Natural killer cell (primary cell): Measurements from ENCODE around the gene TENT5C. TPM values are rescaled to one million over a fixed set of nuclear protein-coding genes. Genes with fewer than 3 reads are reported as not detected.
A peak's percentile ranks its signal among the peaks of the same experiment; 100 is the strongest.

Experiments
- ATAC-seq, 3 donors: fragments of 150-1000 bp in 2 of 3; fragments of 200-7000 bp in 1 of 3; cut with Tn5 transposase; 1 replicate in 1 of 3; 2 replicates in 2 of 3; pipeline ENCODE4 v1.10.0; 2021; ENCODE audit warnings: mild to moderate bottlenecking in 2 of 3, moderate library complexity in 2 of 3
- DNase-seq, 2 donors: peaks; one replicate each; pipeline versions ENCODE4 v3.0.0 to v3.0.0-alpha.2; 2013 to 2021; ENCODE audit warnings: mixed read lengths in 1 of 2
- H3K27ac ChIP-seq: one replicate; pipeline ENCODE4 v1.5.1; 2013; ENCODE audit warnings: mild to moderate bottlenecking, low read length
- H3K27me3 ChIP-seq: one replicate; pipeline ENCODE4 v1.6.1; 2013; ENCODE audit warnings: low read length; ENCODE audit not compliant: control insufficient read depth, insufficient read depth
- H3K36me3 ChIP-seq: one replicate; pipeline ENCODE4 v1.6.1; 2013; ENCODE audit warnings: low read length; ENCODE audit not compliant: control insufficient read depth, insufficient read depth
- H3K4me1 ChIP-seq: one replicate; pipeline ENCODE4 v1.6.1; 2013; ENCODE audit warnings: low read length; ENCODE audit not compliant: control insufficient read depth, insufficient read depth
- H3K4me3 ChIP-seq: one replicate; pipeline ENCODE4 v1.5.1; 2013; ENCODE audit warnings: low read length
- H3K9me3 ChIP-seq: one replicate; pipeline ENCODE4 v1.6.1; 2013; ENCODE audit warnings: low read length; ENCODE audit not compliant: control insufficient read depth, insufficient read depth
- H3K27ac Mint-ChIP-seq, 2 donors: one replicate each; pipeline ENCODE4 v1.8.0; 2022; ENCODE audit warnings: mild to moderate bottlenecking in 2 of 2, mixed read lengths in 2 of 2, moderate library complexity in 1 of 2
- H3K27me3 Mint-ChIP-seq, 2 donors: one replicate each; pipeline ENCODE4 v1.8.0; 2022; ENCODE audit warnings: low read depth in 2 of 2, mixed read lengths in 2 of 2
- H3K36me3 Mint-ChIP-seq: one replicate; pipeline ENCODE4 v1.8.0; 2022; ENCODE audit warnings: mixed read lengths
- H3K4me1 Mint-ChIP-seq, 2 donors: one replicate each; pipeline ENCODE4 v1.8.0; 2022; ENCODE audit warnings: mixed read lengths in 2 of 2
- H3K4me3 Mint-ChIP-seq: one replicate; pipeline ENCODE4 v1.8.0; 2022; ENCODE audit warnings: mild to moderate bottlenecking, moderate library complexity, mixed read lengths
- H3K9me3 Mint-ChIP-seq, 2 donors: one replicate each; pipeline ENCODE4 v1.8.0; 2022; ENCODE audit warnings: mixed read lengths in 2 of 2
- CTCF ChIP-seq: fragments of 200-600 bp; IDR thresholded peaks from one replicate; pipeline ENCODE4 v1.8.0; 2022; ENCODE audit warnings: antibody characterized with exemption
- WGBS: methylation state at CpG from one replicate; pipeline ENCODE4 v1.1.7; 2013; ENCODE audit warnings: missing lambda C conversion rate; ENCODE audit not compliant: insufficient coverage; 5-methylcytosine and 5-hydroxymethylcytosine counted together
- intact Hi-C: fragments of 100-400 bp; cut with micrococcal nuclease; formaldehyde crosslinking; loops from one replicate; pipeline ENCODE4 v1.14.2; 2022
- total RNA-seq, 4 donors: library from RNA; stranded (reverse); fragments of 120-200 nt in 1 of 4; gene quantifications; one replicate each; pipeline versions ENCODE4 v1.2.3 to v1.2.4, GENCODE V29; 2013 to 2022

TENT5C gene
- total RNA-seq, 3 donors from 2014 or later (not counting 1 experiment from before 2014, with no cell fraction given), result 80.6 to 109 (median 90.9) TPM

- H3K27me3 Mint-ChIP-seq, result no peaks in the 10 kb centered on the region
- DNase-seq (no peak), ATAC-seq (peak; percentile 36 to 53 (median 52))
- Histone ChIP-seq H3K9me3 (no peaks in the 10 kb centered on the region), H3K27me3 (no peaks in the 10 kb centered on the region), H3K36me3 (peaks cover 21% of the 10 kb centered on the region), H3K4me1 (peaks cover 16% of the 10 kb centered on the region), H3K27ac (no peak overlapping the region), H3K4me3 (no peak overlapping the region)
- peaks cover 26% of the 10 kb centered on the region for H3K36me3 Mint-ChIP-seq
- H3K9me3 Mint-ChIP-seq, result no peaks in the 10 kb centered on the region
- TF ChIP-seq CTCF, result no peak
- 90% methylated on average over 14 of the region's 14 CpGs for WGBS
- H3K4me3 Mint-ChIP-seq, result peak overlapping the region; percentile 40
- intact Hi-C loops, result no loop called here
- H3K4me1 Mint-ChIP-seq, result peaks cover 45 to 47% of the 10 kb centered on the region in 2 donors
- peak overlapping the region; percentile 5 to 29 for H3K27ac Mint-ChIP-seq
These were observed 16.9 kb downstream of the TENT5C start for GRCh38 chr1:117622726-117623125.

GRCh38 chr1:117623141-117623540 lies 17.3 kb downstream of the TENT5C start:
- Mint-ChIP-seq H3K9me3 (no peaks in the 10 kb centered on the region), H3K4me1 (peaks cover 43 to 46% of the 10 kb centered on the region in 2 donors), H3K4me3 (no peak overlapping the region), H3K27me3 (no peaks in the 10 kb centered on the region), H3K27ac (peak overlapping the region in 1 of 2 donors; percentile 34), H3K36me3 (peaks cover 26% of the 10 kb centered on the region)
- H3K4me3 ChIP-seq, result no peak overlapping the region
- WGBS, result 80% methylated on average over 9 of the region's 9 CpGs
- H3K27me3 ChIP-seq, result no peaks in the 10 kb centered on the region
- no peak overlapping the region for H3K27ac ChIP-seq
- no peak for ATAC-seq
- intact Hi-C loops, result no loop called here
- H3K9me3 ChIP-seq, result no peaks in the 10 kb centered on the region
- H3K36me3 ChIP-seq, result peaks cover 21% of the 10 kb centered on the region
- peaks cover 16% of the 10 kb centered on the region for H3K4me1 ChIP-seq
- no peak for DNase-seq
- no peak for TF ChIP-seq CTCF

GRCh38 chr1:117623698-117624097 lies 17.9 kb downstream of the TENT5C start:
- no peak overlapping the region for H3K4me3 ChIP-seq
- H3K36me3 ChIP-seq, result peaks cover 21% of the 10 kb centered on the region
- Mint-ChIP-seq H3K4me1 (peaks cover 40 to 45% of the 10 kb centered on the region in 2 donors), H3K27me3 (no peaks in the 10 kb centered on the region), H3K36me3 (peaks cover 26% of the 10 kb centered on the region), H3K27ac (peak overlapping the region in 1 of 2 donors; percentile 34), H3K9me3 (no peaks in the 10 kb centered on the region), H3K4me3 (peak overlapping the region; percentile 45)
- H3K9me3 ChIP-seq, result no peaks in the 10 kb centered on the region
- 98% methylated on average over 13 of the region's 13 CpGs for WGBS
- no peak for TF ChIP-seq CTCF
- no peak for DNase-seq
- no peaks in the 10 kb centered on the region for H3K27me3 ChIP-seq
- H3K27ac ChIP-seq, result no peak overlapping the region
- H3K4me1 ChIP-seq, result peaks cover 19% of the 10 kb centered on the region
- intact Hi-C loops, result no loop called here
- ATAC-seq, result peak in 1 of 3 donors; percentile 5

GRCh38 chr1:117627546-117628130 lies 21.8 kb downstream of the TENT5C start:
- H3K4me1 ChIP-seq, result peaks cover 18% of the 10 kb centered on the region
- Mint-ChIP-seq H3K4me3 (no peak overlapping the region), H3K27me3 (peaks cover 0 to 5% of the 10 kb centered on the region in 2 donors), H3K27ac (no peak overlapping the region), H3K36me3 (peaks cover 26% of the 10 kb centered on the region), H3K4me1 (peaks cover 32 to 39% of the 10 kb centered on the region in 2 donors), H3K9me3 (no peaks in the 10 kb centered on the region)
- WGBS, result 71% methylated on average over 4 of the region's 6 CpGs
- intact Hi-C loops, result no loop called here
- peaks cover 21% of the 10 kb centered on the region for H3K36me3 ChIP-seq
- peak in 1 of 2 donors; percentile 1 for DNase-seq
- H3K27me3 ChIP-seq, result no peaks in the 10 kb centered on the region
- H3K27ac ChIP-seq, result no peak overlapping the region
- TF ChIP-seq CTCF, result no peak
- no peaks in the 10 kb centered on the region for H3K9me3 ChIP-seq
- no peak overlapping the region for H3K4me3 ChIP-seq
- ATAC-seq, result no peak
